Astrocyte of the cerebellum (primary cell): ENCODE measurements around the gene CFLAR.

Source experiments
- DNase-seq: peaks from one replicate; pipeline ENCODE4 v3.0.0-alpha.2; 2011; ENCODE audit warnings: low read depth
- H3K4me3 ChIP-seq: 2 replicates; pipeline ENCODE4 v1.5.1; 2011; ENCODE audit warnings: mild to moderate bottlenecking, low read depth, low read length, moderate library complexity
- CTCF ChIP-seq: IDR thresholded peaks from 2 replicates; pipeline ENCODE4 v1.5.1; 2012; ENCODE audit warnings: low read length, low read depth, moderate library complexity, mild to moderate bottlenecking; ENCODE audit errors: missing control alignments
- in situ Hi-C: cut with HindIII; loops from 2 replicates; pipeline ENCODE4 v1.10.0; 2017; ENCODE audit warnings: low sequenced_read_pairs

Gene CFLAR

GRCh38 chr2:201116115-201116958, at the start of gene CFLAR:
Gene CFLAR, plus strand, starts transcription at chr2:201116164. Its CDS starts 13,702 bp downstream, at chr2:201129866.
- in situ Hi-C loops, result loop anchor here (5.0 kb wide), 1 partner anchor 36 kb away; no protein-coding TSS in a partner anchor
- H3K4me3 ChIP-seq, result peak within 1 kb of the TSS; percentile 60
- TF ChIP-seq CTCF, result no peak
- DNase-seq, result peak; percentile 15

GRCh38 chr2:201070948-201071478, 45.0 kb upstream of the CFLAR start:
- TF ChIP-seq CTCF, result no peak
- H3K4me3 ChIP-seq, result peak overlapping the region; percentile 82
- DNase-seq, result no peak
- in situ Hi-C loops, result no loop called here

GRCh38 chr2:201071479-201072200, 44.3 kb upstream of the CFLAR start, which contains the start of the genes HYCC2 and NDUFB3:
Gene HYCC2, minus strand, starts transcription at chr2:201071671. Its CDS starts 47,662 bp downstream, at chr2:201024009.
Gene NDUFB3, plus strand, starts transcription at chr2:201072001. Its CDS starts 6,882 bp downstream, at chr2:201078883.
- peak within 1 kb of the TSS; percentile 82 for H3K4me3 ChIP-seq
- in situ Hi-C loops, result no loop called here
- peak; percentile 83 for DNase-seq
- peak; percentile 35 for TF ChIP-seq CTCF

GRCh38 chr2:201072201-201072530, 43.8 kb upstream of the CFLAR start:
- H3K4me3 ChIP-seq, result peak overlapping the region; percentile 82
- no peak for TF ChIP-seq CTCF
- in situ Hi-C loops, result no loop called here
- DNase-seq, result no peak

- no peak overlapping the region for H3K4me3 ChIP-seq
- in situ Hi-C loops, result no loop called here
- no peak for DNase-seq
- no peak for TF ChIP-seq CTCF
These were observed 42.9 kb upstream of the CFLAR start for GRCh38 chr2:201073071-201073470.

- TF ChIP-seq CTCF, result no peak
- H3K4me3 ChIP-seq, result no peak overlapping the region
- DNase-seq, result no peak
- in situ Hi-C loops, result no loop called here
These were observed 41.0 kb upstream of the CFLAR start for GRCh38 chr2:201074996-201075395.
